GM19372 (cell line): Measurements from ENCODE around the gene GCGR.
"Not testable (repeated sequence)": the region's sequence is repeated elsewhere in the genome, so short reads cannot be mapped to it uniquely, and the experiment has no call there.

ENCODE experiments used
- ATAC-seq: cut with Tn5 transposase; IDR thresholded peaks from one replicate; pipeline ENCODE4 v1.9.1; 2021; ENCODE audit warnings: mild to moderate bottlenecking, low read depth, moderate library complexity; ENCODE audit not compliant: unreplicated experiment

GCGR gene

GRCh38 chr17:81831957-81832607 lies 28.1 kb downstream of the GCGR start:
- ATAC-seq, result no peak

- ATAC-seq, result peak; percentile 76
Observed at GRCh38 chr17:81832608-81833159, 28.7 kb downstream of the GCGR start.

- ATAC-seq, result peak; percentile 13
Observed at GRCh38 chr17:81833160-81833920, 29.4 kb downstream of the GCGR start, which contains the start of gene MCRIP1. MCRIP1 (minus strand) TSS chr17:81833291; CDS start chr17:81824506, 8,785 bp downstream.

- ATAC-seq, result no peak
Observed at GRCh38 chr17:81833921-81834830, 30.2 kb downstream of the GCGR start.

- ATAC-seq, result no peak
Observed at GRCh38 chr17:81834831-81835267, 30.9 kb downstream of the GCGR start, which contains the start of gene PPP1R27. PPP1R27 (minus strand) TSS chr17:81835050; CDS start chr17:81834953, 97 bp downstream.

- no peak for ATAC-seq
Observed at GRCh38 chr17:81837641-81838040, 33.7 kb downstream of the GCGR start.

- no peak for ATAC-seq
Observed at GRCh38 chr17:81838753-81839255, 34.9 kb downstream of the GCGR start.

GRCh38 chr17:81839301-81839700 lies 35.4 kb downstream of the GCGR start:
- ATAC-seq, result no peak

- not testable (repeated sequence) for ATAC-seq
Observed at GRCh38 chr17:81840059-81840458, 36.1 kb downstream of the GCGR start.

GRCh38 chr17:81840826-81841778 lies 37.2 kb downstream of the GCGR start:
- ATAC-seq, result no peak

- no peak for ATAC-seq
Observed at GRCh38 chr17:81841866-81842265, 37.9 kb downstream of the GCGR start.

- ATAC-seq, result no peak
Observed at GRCh38 chr17:81842378-81842724, 38.4 kb downstream of the GCGR start.

GRCh38 chr17:81842725-81843504 lies 39.0 kb downstream of the GCGR start:
- no peak for ATAC-seq

- ATAC-seq, result no peak
Observed at GRCh38 chr17:81843713-81844326, 39.9 kb downstream of the GCGR start.

GRCh38 chr17:81844327-81844851 lies 40.4 kb downstream of the GCGR start:
- ATAC-seq, result no peak

GRCh38 chr17:81844887-81845286 lies 40.9 kb downstream of the GCGR start:
- ATAC-seq, result no peak

- no peak for ATAC-seq
Observed at GRCh38 chr17:81845361-81845760, 41.4 kb downstream of the GCGR start.
